Erythroblast (primary cell): ENCODE data around the gene NDUFA7.

Experiments
- GATA1 ChIP-seq: IDR thresholded peaks from 2 replicates; pipeline ENCODE4 v1.6.1; 2011; ENCODE audit warnings: low read depth, mild to moderate bottlenecking, control low read depth, low read length, moderate library complexity
- POLR2A ChIP-seq: IDR thresholded peaks from 2 replicates; pipeline ENCODE4 v1.6.1; 2011; ENCODE audit warnings: mild to moderate bottlenecking, low read length

- no peak for TF ChIP-seq POLR2A
- TF ChIP-seq GATA1: no peak
Measured at GRCh38 chr19:8335343-8336071, 14.3 kb upstream of the NDUFA7 start.
